SK-N-DZ (cell line): ENCODE measurements around the gene ST6GAL1.
"Not testable (repeated sequence)": the region's sequence is repeated elsewhere in the genome, so short reads cannot be mapped to it uniquely, and the experiment has no call there.

ENCODE experiments used
- DNase-seq: peaks from one replicate; pipeline ENCODE4 v3.0.0-alpha.2; 2015; ENCODE audit warnings: low spot score

ST6GAL1 gene

DNA sequence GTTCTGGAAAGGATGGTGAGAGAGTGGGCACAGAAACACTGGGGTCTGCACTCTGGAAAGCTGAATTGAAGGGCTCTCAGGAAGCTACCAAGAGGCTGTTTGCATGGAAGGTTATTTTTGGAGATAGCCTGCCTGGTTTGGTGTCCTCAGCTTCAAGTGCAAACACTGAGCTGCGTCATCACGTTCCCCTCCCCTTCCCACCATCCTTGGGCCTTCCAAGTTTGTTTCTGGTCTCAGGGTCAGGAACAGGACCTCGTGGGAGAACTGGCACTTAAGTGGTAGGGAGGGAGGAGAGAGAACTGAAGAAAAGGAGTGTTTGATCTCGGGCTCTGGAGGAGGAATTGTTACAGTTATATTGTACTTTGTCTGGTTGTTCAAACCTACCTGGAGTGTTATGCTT, 10.6 kb downstream of the ST6GAL1 start:
- no peak for DNase-seq

DNA sequence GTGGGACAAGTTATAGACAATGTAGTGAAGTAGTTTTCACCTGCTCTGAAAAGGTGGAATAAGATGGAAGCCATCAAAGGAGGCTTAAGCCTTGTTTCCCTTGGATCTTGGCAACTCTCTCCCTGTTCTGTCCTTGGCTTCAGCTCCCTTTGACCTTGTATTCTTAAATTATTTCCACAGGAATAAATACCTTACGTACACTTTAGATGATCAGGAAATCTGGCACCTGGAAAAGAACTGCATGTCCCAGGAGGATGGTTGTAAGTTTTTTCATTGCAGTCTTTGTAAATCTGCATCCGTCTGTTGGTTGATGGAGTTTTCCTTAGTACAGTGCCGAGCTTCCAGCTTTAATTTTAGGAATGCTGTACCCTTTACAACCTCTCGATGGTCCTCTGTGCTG, 11.8 kb downstream of the ST6GAL1 start:
- no peak for DNase-seq

DNA sequence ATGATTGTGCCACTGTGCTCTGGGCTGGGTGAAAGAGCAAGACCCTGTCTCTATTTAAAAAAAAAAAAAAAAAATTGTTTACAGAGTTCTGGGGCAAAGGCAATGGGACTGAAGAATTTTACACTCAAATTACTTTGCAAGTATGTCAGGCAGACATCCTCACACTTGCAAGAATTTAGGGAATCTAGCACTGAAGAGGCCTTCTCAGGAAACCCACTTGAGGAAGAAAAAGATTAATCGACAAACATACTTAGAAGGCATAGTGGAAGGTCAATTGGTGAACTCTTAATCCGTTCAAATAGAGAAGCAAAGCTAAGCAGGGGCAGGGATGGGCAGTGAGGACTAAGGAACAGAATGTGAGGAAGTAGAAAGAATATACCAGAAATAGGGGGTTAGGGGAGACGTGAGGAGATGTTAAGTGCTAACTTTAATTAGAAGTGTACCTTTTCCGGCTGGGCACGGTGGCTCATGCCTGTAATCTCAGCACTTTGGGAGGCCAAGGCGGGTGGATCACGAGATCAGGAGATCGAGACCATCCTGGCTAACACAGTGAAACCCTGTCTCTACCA, 15.0 kb downstream of the ST6GAL1 start:
- no peak for DNase-seq

DNA sequence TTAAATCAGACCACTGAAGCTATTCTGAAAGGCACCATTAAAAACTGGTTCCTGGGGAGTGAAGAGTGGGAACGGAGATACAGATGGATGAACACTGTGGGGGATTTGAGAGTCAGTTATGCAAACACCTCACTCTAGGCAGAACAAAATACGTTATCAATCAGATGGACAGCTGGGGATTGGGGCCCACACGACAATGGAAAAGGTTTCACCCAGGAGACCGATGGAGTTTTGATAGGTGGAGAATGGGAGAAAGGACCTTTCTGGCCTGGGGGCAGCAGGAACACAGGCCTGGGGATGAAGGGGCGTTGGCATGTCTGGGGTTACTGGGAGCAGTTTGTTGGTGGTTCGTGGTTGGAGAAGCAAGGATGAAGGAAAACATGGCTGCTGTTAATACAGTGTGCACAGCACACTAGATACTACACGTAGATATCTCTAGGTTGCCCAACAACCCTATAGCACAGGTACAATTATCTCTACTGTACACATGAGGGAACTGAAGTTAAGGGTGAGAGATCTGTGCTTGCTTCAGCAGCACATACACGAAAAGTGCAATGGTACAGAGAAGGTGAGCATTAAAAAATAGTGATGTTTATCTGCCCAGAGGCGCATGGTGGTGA, 16.5 kb downstream of the ST6GAL1 start:
- DNase-seq = no peak

DNA sequence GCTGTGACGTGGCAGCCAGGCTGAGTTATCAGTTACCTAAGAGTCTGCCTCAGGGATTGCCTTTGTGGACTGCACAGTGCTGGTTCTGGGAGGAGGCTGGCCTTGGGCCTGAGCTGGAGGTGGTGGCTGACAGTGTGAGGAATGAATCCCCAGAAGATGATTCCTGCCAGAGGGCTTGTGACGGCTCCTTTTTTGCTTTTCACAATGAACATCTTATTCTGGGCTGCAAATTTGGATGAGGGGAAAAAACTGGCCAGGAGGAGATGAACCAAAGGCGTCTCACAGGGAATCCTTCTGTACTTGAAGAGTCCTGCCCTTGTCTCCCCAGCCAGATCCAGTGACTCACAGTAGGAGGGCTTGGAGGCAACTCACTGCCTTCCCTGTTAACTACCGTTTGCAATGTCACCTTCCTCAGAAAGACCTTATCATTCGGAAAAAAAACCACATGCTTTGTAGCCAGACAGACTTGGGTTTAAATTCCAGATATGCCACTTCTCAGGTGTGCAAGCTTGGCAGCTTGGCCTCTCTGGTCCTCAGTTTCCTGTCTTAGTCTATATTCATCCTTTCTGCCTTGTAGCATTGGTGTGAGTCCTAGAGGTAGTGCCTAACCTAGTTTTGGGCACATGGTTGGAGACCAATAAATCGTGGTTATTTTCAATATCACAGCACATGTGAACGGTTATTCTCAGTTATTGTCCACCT, 19.1 kb downstream of the ST6GAL1 start:
- DNase-seq = no peak

DNA sequence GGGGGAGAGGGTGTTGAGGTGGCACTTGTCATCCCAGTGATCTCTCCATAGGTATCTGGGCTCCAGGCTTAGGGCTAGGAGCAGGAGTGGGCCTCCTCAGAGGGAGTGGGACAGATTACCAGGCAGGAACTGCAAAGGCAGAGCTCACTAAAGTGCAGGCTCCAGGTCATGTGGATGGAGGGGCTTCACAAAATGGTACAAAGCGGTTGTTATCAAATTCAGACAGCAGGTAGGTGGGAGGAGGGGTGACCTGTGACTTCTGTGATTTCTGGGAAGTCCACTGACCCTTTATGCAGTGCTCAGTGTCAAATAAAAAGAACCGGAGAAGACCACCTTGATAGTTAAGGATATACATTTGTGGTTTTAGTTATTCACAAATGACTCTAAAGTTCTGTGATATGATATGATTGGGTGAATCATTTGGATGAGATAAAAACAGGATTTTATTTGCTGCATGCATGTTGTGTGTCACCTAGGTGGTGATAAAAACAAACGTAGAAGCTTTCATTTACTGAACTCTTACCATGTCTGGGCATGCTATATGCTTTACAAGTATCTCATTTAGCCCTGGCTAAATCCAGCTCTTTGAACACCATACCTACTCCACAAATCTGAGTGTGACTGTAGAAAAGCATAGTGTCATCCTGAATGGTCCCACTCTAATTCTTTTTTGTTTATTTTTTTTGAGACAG, 20.2 kb downstream of the ST6GAL1 start:
- DNase-seq = no peak

DNA sequence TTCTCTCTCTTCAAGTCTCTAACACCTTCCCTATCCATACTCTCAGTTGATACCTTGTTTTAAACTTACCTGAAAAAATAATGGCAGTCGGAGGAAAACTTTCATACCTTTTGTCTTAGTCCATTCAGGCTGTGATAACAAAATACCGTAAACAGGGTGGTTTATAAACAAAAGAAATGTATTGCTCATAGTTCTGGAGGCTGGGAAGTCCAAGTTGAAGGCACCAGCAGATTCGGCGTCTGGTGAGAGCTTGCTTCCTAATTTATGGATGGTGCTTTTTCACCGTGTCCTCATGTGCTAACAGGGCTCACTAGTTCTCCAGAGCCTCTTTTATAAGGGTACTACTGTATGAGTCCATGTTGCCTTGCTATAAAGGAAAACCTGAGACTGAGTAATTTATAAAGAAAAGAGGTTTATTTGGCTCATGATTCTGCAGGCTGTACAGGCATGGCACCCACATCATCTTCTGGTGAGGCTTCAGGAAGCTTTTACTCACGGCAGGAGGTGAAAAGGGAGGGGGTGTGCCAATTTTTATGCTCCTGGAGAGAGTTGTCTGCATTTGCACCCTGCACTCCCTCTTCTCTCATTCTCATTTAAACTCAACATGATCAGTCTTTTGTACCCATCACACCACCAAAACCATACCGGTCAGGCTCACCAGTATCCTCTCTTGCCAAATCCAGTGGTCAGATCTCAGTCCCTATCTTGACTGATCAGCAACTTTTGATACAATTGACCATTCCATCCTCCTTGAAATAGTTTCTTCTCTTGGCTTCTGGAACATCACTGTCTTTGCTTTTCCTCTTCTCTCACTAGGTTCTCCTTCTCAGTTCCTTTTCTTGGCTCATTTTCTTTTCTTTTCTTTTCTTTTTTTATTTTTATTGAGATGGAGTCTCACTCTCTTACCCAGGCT, 21.6 kb downstream of the ST6GAL1 start:
- no peak for DNase-seq

DNA sequence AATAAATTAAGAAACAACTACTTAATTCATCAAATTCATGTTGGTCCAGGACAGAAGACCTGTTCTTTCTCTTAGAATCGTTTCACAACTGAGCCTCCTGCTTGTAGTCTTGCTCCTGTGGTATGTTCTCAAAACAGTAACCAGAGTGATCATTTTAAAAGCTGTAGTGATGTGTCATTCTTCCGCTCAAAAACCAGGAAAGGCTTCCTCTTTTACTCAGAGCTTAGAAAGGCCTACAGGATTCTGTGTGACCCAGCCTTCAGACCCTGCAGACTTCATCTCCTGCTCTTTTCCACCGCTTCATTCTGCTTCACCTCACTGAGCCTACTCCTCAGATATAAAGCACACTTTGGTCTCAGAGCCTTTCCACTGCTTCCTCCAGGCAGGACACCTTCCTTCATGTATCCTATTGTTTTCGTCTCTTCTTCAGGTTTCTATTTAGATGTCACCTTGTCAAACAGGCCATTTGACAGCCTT, 22.7 kb downstream of the ST6GAL1 start:
- DNase-seq = no peak

DNA sequence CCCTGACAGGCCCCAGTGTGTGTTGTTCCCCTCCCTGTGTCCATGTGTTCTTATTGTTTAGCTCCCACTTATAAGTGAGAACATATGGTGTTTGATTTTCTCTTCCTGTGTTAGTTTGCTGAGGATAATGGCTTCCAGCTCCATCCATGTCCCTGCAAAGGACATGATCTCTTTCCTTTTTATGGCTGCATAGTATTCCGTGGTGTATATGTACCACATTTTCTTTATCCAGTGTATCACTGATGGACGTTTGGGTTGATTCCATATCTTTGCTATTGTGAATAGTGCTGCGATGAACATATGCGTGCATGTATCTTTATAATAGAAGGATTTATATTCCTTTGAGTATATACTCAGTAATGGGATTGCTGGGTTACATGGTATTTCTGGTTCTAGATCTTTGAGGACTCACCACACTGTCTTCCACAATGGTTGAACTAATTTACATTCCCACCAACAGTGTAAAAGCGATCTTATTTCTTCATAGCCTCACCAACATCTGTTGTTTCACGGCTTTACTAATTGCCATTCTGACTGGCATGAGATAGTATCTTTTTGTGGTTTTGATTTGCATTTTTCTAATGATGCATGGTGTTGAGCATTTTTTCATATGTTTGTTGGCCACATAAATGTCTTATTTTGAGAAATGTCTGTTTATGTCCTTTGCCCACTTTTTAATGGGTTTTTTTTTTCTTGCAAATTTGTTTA, 23.8 kb downstream of the ST6GAL1 start:
- not testable (repeated sequence) for DNase-seq

DNA sequence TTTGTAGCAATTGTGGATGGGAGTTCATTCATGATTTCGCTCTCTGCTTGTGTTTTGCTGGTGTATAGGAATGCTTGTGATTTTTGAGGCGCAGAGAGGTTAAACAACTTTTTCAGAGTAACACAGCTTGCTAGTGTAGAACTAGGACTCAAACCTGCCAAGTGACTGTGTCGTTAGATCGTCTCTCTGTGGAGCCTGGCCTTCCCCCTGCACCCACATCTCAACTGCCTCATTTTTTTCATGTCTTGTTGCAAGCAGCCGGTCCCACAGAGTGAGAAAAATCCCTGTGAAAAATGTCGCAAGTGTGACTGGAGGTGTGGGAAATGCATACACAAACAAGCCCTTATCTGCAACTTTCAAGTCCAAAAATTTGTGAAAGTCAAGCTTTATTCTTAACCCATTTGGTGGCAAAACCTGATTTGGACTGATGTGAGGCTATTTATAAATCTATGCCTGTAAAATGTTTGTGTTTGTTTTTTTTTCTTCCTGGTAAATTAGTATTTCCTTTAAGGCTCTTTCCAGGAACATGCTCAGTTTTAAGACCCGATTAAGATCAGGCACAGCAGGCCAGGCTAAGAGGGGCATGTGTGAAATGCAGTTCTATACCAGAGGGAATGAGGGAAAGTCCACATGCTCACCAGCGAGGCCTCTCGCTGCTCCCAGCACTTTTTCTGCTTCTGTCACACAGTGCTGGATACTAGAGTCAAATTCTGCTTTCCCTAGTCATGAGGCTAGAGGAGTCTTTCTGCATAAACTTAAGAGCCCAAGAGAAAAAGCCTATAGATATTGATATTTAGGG, 25.8 kb downstream of the ST6GAL1 start:
- no peak for DNase-seq

DNA sequence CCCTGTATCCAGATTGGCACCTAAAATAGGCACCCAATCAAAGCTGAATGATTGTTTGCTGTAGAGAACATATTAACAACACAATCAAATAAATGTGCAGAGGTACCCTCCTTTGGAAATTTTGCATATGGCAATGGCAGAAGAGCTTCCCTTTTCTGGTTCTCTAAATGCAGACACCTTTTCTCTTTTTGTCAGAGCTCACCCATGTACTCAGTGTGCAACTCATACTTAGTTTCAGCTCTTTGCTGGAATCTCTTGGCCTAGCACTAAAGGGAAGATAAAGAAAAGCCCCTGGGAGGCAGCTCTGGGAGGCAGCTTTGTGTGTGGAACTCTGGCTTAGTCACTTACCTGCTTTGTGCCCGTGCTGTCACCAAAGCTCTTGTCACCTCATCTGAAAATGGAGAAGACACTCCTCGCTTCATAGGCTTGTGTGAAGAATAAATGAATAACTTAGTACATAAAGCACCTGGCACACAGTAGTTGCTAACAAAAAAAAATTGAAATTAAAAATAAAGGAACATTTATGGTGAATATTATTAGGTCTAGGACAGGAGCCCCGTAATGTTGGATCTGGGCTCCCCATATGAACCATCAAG, 28.8 kb downstream of the ST6GAL1 start:
- no peak for DNase-seq

DNA sequence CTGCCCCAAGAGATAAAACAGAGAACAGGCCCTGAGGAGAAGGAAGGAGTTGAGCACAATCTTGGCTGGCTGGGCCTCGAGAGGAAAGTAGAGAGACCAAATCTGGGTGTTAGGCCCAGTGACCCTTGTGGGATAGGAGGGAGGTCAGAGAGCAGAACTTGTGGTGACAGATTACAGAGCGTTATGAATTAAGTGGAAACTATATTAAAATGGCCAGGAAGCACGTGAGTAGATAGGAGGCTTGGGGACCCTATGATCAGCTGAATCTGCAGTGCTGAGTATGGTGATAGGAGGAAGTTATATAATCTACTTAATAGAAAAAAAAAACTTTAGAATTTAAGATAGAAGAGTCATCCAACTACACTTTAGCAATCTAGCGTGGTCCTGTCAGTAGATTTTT, 30.0 kb downstream of the ST6GAL1 start:
- DNase-seq = no peak

DNA sequence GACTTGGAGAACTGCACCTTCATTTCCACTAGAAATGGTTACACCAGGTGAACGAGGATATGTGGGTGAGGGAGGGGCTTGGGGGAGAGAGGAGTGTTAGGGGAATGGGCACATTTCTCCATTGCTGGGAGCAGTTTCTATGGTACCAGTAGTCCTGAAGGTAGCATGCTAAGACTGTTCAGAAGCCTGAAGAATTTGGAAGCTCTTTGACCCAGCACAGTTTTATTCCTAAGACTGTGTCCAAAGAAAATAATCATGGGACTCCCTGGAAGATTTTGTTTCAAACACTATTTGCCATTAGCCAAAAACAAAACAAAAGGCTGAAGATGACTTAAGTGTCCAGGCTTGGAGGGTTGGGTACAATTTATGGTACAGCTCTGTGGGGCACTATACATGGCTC, 32.1 kb downstream of the ST6GAL1 start:
- no peak for DNase-seq

DNA sequence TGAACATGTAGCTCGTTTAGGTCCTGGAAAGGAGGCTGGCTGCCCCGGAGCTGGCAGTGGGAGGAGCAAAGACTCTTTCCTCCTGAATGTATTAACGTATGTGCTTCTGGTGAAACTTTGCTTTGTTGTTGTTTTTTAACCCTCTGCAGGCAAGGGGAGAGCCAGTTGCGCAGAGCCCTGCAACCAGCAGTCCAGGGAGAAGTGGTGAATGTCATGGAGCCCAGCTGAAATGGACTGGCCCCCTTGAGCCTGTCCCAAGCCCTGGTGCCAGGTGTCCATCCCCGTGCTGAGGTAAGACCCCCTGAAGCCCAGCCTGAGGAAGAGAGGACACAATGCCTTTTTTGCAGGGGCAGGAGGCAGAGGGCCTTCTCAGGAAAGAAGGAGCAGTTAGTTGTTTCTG, 33.3 kb downstream of the ST6GAL1 start:
- no peak for DNase-seq

DNA sequence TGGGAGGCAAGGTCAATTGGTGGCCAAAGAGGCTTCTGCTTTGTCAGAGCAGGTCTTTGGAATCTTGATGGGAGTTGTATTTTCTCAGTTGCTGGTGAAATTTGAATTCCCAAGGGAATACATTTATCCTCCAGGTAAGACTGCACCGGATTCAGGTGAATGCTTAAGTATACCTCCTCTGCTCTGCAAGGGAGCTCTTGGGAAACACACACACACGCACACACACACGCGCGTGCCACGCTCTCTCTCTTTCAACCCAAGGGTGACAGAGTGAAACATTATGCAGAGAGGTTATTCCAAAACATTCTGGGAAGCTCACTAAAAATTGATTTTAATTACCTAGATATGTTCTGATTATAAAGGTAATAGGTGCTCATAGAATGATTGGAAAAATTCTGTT, 33.7 kb downstream of the ST6GAL1 start:
- no peak for DNase-seq

DNA sequence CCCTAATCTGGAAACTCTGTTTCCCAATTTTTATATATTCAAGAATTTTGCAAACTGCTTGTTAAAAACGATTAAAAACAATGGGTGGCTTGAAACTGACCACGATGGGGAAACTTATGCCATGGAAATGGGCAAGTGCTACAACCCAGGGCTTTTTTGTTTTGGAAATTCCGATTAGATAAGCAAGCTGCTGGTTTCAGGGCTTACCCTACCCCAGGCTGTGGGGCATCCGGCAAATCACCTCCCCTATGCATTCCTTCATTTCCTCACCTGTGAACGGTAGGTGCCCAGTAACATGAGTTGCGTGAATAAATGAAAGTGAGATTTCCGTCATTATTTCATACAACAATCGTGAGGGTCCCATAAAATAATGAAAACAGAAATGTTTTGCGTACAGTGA, 34.3 kb downstream of the ST6GAL1 start:
- no peak for DNase-seq

DNA sequence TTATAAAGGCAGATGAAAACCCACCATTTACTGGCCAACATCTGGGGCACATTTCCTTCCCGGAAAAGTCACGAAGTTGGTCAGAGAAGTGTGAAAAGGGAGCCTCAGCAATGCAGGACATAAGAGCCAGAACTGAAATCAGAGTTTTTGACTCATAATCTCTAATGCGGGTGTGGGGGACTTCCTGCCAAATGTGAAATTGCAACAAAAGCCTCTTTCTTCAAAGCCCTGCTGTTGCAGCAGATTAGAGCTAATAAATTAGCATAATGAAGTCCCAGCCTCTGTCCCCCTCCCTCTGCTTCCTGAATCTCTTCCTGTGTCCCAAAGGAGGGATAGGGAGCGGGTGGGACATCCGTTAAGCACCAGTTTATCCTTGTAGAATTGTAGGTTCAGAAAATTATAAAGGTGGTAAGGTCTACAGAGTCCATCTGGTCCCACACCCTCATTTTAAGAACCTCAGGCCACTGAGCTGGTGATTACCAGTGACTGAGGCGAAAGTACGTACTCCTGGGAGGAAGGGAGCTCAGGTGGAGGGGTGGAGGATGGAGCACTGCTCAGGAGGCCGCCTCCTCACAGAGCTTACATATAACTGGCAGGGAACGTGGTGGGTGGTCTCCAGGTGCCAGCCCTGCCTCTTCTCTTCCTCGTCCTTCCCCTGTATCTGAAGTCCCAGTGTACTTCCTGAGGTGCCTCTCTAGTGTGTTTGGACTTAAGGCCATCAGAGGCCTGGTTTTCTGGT, 35.0 kb downstream of the ST6GAL1 start:
- DNase-seq = no peak

DNA sequence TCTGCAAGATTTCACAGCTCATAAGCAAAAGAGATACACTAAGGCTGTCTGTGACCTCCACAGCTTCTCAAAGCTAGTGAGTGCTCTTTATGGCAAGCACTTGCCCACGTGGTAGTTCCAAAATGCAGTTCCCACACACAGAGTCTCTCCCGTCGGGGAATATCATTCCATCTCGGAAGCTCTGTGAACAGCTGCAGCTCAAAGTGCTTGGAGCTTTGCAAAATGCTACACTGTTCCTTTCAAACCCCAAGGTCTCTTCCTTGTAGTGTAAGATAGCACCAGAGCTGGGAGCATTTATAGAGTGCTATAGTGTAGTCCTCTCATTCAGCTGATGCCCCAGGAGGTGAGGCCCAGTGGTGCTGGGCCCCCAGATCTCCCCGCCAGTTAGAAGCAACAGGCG, 36.1 kb downstream of the ST6GAL1 start:
- DNase-seq = no peak

DNA sequence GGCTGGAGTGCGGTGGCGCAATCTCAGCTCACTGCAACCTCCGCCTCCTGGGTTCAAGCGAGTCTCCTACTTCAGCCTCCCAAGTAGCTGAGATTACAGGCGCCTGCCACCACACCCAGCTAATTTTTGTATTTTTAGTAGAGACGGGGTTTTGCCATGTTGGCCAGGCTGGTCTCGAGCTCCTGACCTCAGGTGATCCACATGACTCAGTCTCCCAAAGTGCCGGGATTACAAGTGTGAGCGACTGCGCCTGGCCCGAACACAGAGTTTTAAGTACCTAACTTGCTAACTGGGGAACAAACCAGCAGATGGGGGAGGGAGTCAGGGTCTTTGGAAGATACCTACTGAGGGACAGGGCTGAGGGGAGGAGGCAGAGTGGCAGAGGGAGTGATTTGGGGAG, 36.9 kb downstream of the ST6GAL1 start:
- DNase-seq = not testable (repeated sequence)
